ENCODE data around the gene CPT2. TPM values are rescaled to one million over a fixed set of nuclear protein-coding genes. Genes with fewer than 3 reads are reported as not detected.

The CPT2 gene
- total RNA-seq, 1 donor from 2014 or later = 15.5 TPM

- DNase-seq (ENCODE audit: low spot score in 2 of 2, unreplicated experiment in 2 of 2) = peak; percentile 88 to 94
- Mint-ChIP-seq H3K27ac (peak within 1 kb of the TSS; percentile 98), H3K4me1 (peaks cover 21% of the 10 kb centered on the region), H3K36me3 (peaks cover under 1% of the 10 kb centered on the region), H3K27me3 (ENCODE audit: low read depth) (no peaks in the 10 kb centered on the region), H3K4me3 (peak within 1 kb of the TSS; percentile 88), H3K9me3 (no peaks in the 10 kb centered on the region)
- TF ChIP-seq CTCF (IDR thresholded peaks at IDR 0.05; ENCODE audit: unreplicated experiment) = no peak
Observed at GRCh38 chr1:53220171-53220961, 23.7 kb downstream of the CPT2 start, which contains the start of gene CZIB. Gene CZIB, minus strand, starts transcription at chr1:53220634. Its CDS starts 59 bp downstream, at chr1:53220575.

GRCh38 chr1:53220962-53221286, 24.3 kb downstream of the CPT2 start:
- TF ChIP-seq CTCF (IDR thresholded peaks at IDR 0.05; ENCODE audit: unreplicated experiment) = no peak
- Mint-ChIP-seq H3K4me1 (peaks cover 21% of the 10 kb centered on the region), H3K27me3 (ENCODE audit: low read depth) (no peaks in the 10 kb centered on the region), H3K4me3 (peak overlapping the region; percentile 88), H3K36me3 (no peaks in the 10 kb centered on the region), H3K27ac (peak overlapping the region; percentile 98), H3K9me3 (no peaks in the 10 kb centered on the region)
- DNase-seq (ENCODE audit: low spot score in 2 of 2, unreplicated experiment in 2 of 2) = no peak

- H3K9me3 Mint-ChIP-seq = no peaks in the 10 kb centered on the region
- H3K36me3 Mint-ChIP-seq = peaks cover 10% of the 10 kb centered on the region
- H3K4me1 Mint-ChIP-seq = peaks cover 21% of the 10 kb centered on the region
- DNase-seq (ENCODE audit: low spot score in 2 of 2, unreplicated experiment in 2 of 2) = no peak
- H3K27me3 Mint-ChIP-seq (ENCODE audit: low read depth) = peaks cover 2% of the 10 kb centered on the region
- peak overlapping the region; percentile 96 for H3K4me3 Mint-ChIP-seq
- no peak for TF ChIP-seq CTCF (IDR thresholded peaks at IDR 0.05; ENCODE audit: unreplicated experiment)
- peak overlapping the region; percentile 98 for H3K27ac Mint-ChIP-seq
Observed at GRCh38 chr1:53237638-53238037, 41.0 kb downstream of the CPT2 start.

- Mint-ChIP-seq H3K27ac (peak within 1 kb of the TSS; percentile 98), H3K4me1 (peaks cover 21% of the 10 kb centered on the region), H3K36me3 (peaks cover 8% of the 10 kb centered on the region), H3K4me3 (peak within 1 kb of the TSS; percentile 96), H3K9me3 (no peaks in the 10 kb centered on the region), H3K27me3 (ENCODE audit: low read depth) (peaks cover 2% of the 10 kb centered on the region)
- peak; percentile 87 to 97 for DNase-seq (ENCODE audit: low spot score in 2 of 2, unreplicated experiment in 2 of 2)
- no peak for TF ChIP-seq CTCF (IDR thresholded peaks at IDR 0.05; ENCODE audit: unreplicated experiment)
Observed at GRCh38 chr1:53238197-53239155, 41.9 kb downstream of the CPT2 start, which contains the start of gene MAGOH. Gene MAGOH, minus strand, starts transcription at chr1:53238518. Its CDS starts 70 bp downstream, at chr1:53238448.

- H3K4me3 Mint-ChIP-seq = no peak overlapping the region
- peaks cover 2% of the 10 kb centered on the region for H3K27me3 Mint-ChIP-seq (ENCODE audit: low read depth)
- no peaks in the 10 kb centered on the region for H3K9me3 Mint-ChIP-seq
- no peaks in the 10 kb centered on the region for H3K36me3 Mint-ChIP-seq
- no peak overlapping the region for H3K27ac Mint-ChIP-seq
- no peak for TF ChIP-seq CTCF (IDR thresholded peaks at IDR 0.05; ENCODE audit: unreplicated experiment)
- H3K4me1 Mint-ChIP-seq = peaks cover 14% of the 10 kb centered on the region
- no peak for DNase-seq (ENCODE audit: low spot score in 2 of 2, unreplicated experiment in 2 of 2)
Observed at GRCh38 chr1:53241828-53242227, 45.2 kb downstream of the CPT2 start.
